ENCODE measurements around the gene RNF4.

The RNF4 gene

GRCh38 chr4:2551118-2551517 lies 82.2 kb downstream of the RNF4 start:
- POLR2A ChIA-PET = no interaction called here
- no peak for DNase-seq (ENCODE audit: extremely low spot score)
- CTCF ChIA-PET = interaction anchor here (0.7 kb wide), 1 partner anchor 92 kb away, joined by 3 read pairs; no protein-coding TSS in a partner anchor
- TF ChIP-seq SUZ12 (IDR thresholded peaks at IDR 0.05) (no peak), CTBP1 (IDR thresholded peaks at IDR 0.05; ENCODE audit: borderline replicate concordance) (no peak), FOXM1 (IDR thresholded peaks at IDR 0.05; ENCODE audit: borderline replicate concordance) (no peak), FOXA1 (IDR thresholded peaks at IDR 0.05) (no peak), ARNT (IDR thresholded peaks at IDR 0.05) (no peak), BHLHE40 (IDR thresholded peaks at IDR 0.05; ENCODE audit: borderline replicate concordance) (no peak), HDGF (IDR thresholded peaks at IDR 0.05; ENCODE audit: borderline replicate concordance) (no peak), SP1 (IDR thresholded peaks at IDR 0.05) (no peak), ZNF384 (IDR thresholded peaks at IDR 0.05) (no peak), NFRKB (IDR thresholded peaks at IDR 0.05) (no peak), TARDBP (IDR thresholded peaks at IDR 0.05) (no peak), PKNOX1 (IDR thresholded peaks at IDR 0.05) (no peak), ELF4 (IDR thresholded peaks at IDR 0.05) (no peak), FOXK2 (IDR thresholded peaks at IDR 0.05) (no peak), L3MBTL2 (conservative IDR thresholded peaks at IDR 0.05) (no peak), LEF1 (IDR thresholded peaks at IDR 0.05; ENCODE audit: borderline replicate concordance) (no peak)

GRCh38 chr4:2552806-2553205 lies 83.9 kb downstream of the RNF4 start:
- TF ChIP-seq FOXA1 (IDR thresholded peaks at IDR 0.05) = no peak
- no peak for TF ChIP-seq BHLHE40 (IDR thresholded peaks at IDR 0.05; ENCODE audit: borderline replicate concordance)
- no peak for TF ChIP-seq LEF1 (IDR thresholded peaks at IDR 0.05; ENCODE audit: borderline replicate concordance)
- no peak for TF ChIP-seq NFRKB (IDR thresholded peaks at IDR 0.05)
- TF ChIP-seq ZNF384 (IDR thresholded peaks at IDR 0.05) = no peak
- TF ChIP-seq L3MBTL2 (conservative IDR thresholded peaks at IDR 0.05) = no peak
- TF ChIP-seq TARDBP (IDR thresholded peaks at IDR 0.05) = no peak
- no peak for TF ChIP-seq FOXK2 (IDR thresholded peaks at IDR 0.05)
- no peak for TF ChIP-seq CTBP1 (IDR thresholded peaks at IDR 0.05; ENCODE audit: borderline replicate concordance)
- TF ChIP-seq HDGF (IDR thresholded peaks at IDR 0.05; ENCODE audit: borderline replicate concordance) = no peak
- no peak for DNase-seq (ENCODE audit: extremely low spot score)
- CTCF ChIA-PET = no interaction called here
- POLR2A ChIA-PET = no interaction called here

- ChIA-PET CTCF (interaction anchor here (1.5 kb wide), 1 partner anchor 9 kb away, joined by 7 read pairs; no protein-coding TSS in a partner anchor), POLR2A (no interaction called here)
- TF ChIP-seq LEF1 (IDR thresholded peaks at IDR 0.05; ENCODE audit: borderline replicate concordance) (no peak), PKNOX1 (IDR thresholded peaks at IDR 0.05) (no peak), FOXK2 (IDR thresholded peaks at IDR 0.05) (no peak), HDGF (IDR thresholded peaks at IDR 0.05; ENCODE audit: borderline replicate concordance) (no peak), CTBP1 (IDR thresholded peaks at IDR 0.05; ENCODE audit: borderline replicate concordance) (no peak), SP1 (IDR thresholded peaks at IDR 0.05) (no peak), TARDBP (IDR thresholded peaks at IDR 0.05) (no peak), ARNT (IDR thresholded peaks at IDR 0.05) (no peak), ELF4 (IDR thresholded peaks at IDR 0.05) (no peak), ZNF384 (IDR thresholded peaks at IDR 0.05) (no peak), SUZ12 (IDR thresholded peaks at IDR 0.05) (no peak), NFRKB (IDR thresholded peaks at IDR 0.05) (no peak), FOXA1 (IDR thresholded peaks at IDR 0.05) (no peak)
- no peak for DNase-seq (ENCODE audit: extremely low spot score)
Observed at GRCh38 chr4:2558301-2558700, 89.4 kb downstream of the RNF4 start.

- ChIA-PET CTCF (no interaction called here), POLR2A (no interaction called here)
- DNase-seq (ENCODE audit: extremely low spot score) = no peak
- no peak for TF ChIP-seq FOXK2 (IDR thresholded peaks at IDR 0.05)
- no peak for TF ChIP-seq HDGF (IDR thresholded peaks at IDR 0.05; ENCODE audit: borderline replicate concordance)
- TF ChIP-seq NFRKB (IDR thresholded peaks at IDR 0.05) = no peak
- no peak for TF ChIP-seq BHLHE40 (IDR thresholded peaks at IDR 0.05; ENCODE audit: borderline replicate concordance)
- no peak for TF ChIP-seq SUZ12 (IDR thresholded peaks at IDR 0.05)
- no peak for TF ChIP-seq TARDBP (IDR thresholded peaks at IDR 0.05)
- no peak for TF ChIP-seq ARNT (IDR thresholded peaks at IDR 0.05)
- no peak for TF ChIP-seq FOXM1 (IDR thresholded peaks at IDR 0.05; ENCODE audit: borderline replicate concordance)
- TF ChIP-seq L3MBTL2 (conservative IDR thresholded peaks at IDR 0.05) = no peak
- TF ChIP-seq SP1 (IDR thresholded peaks at IDR 0.05) = no peak
- no peak for TF ChIP-seq FOXA1 (IDR thresholded peaks at IDR 0.05)
- TF ChIP-seq ZNF384 (IDR thresholded peaks at IDR 0.05) = no peak
- no peak for TF ChIP-seq CTBP1 (IDR thresholded peaks at IDR 0.05; ENCODE audit: borderline replicate concordance)
- no peak for TF ChIP-seq LEF1 (IDR thresholded peaks at IDR 0.05; ENCODE audit: borderline replicate concordance)
Observed at GRCh38 chr4:2560167-2560566, 91.3 kb downstream of the RNF4 start.
